Small intestine (tissue), 16 donors: ENCODE measurements around the gene OR4S2. TPM values are rescaled to one million over a fixed set of nuclear protein-coding genes. Genes with fewer than 3 reads are reported as not detected.

Experiments
- DNase-seq, 2 donors: peaks; one replicate each; pipeline versions ENCODE4 v3.0.0 to v3.0.0-alpha.2; 2013
- FAIRE-seq: peaks from 2 replicates; lab custom pipeline; 2012; peaks lifted over from hg19 to GRCh38; lab: Jason Lieb, UNC
- H3K27ac ChIP-seq, 3 donors: one replicate each; pipeline ENCODE4 v1.5.1; 2013; ENCODE audit warnings: low read length in 2 of 3, mild to moderate bottlenecking in 2 of 3, control low read depth in 1 of 3, inconsistent platforms in 1 of 3, low read depth in 1 of 3, moderate library complexity in 1 of 3
- H3K27me3 ChIP-seq, 3 donors: one replicate each; pipeline ENCODE4 v1.6.1; 2013; ENCODE audit warnings: low read length in 3 of 3, inconsistent platforms in 1 of 3; ENCODE audit not compliant: control insufficient read depth in 3 of 3, insufficient read depth in 3 of 3
- H3K36me3 ChIP-seq, 3 donors: one replicate each; pipeline ENCODE4 v1.6.1; 2013; ENCODE audit warnings: low read length in 3 of 3, inconsistent platforms in 1 of 3, low read depth in 1 of 3, mild to moderate bottlenecking in 1 of 3, moderate library complexity in 1 of 3; ENCODE audit not compliant: control insufficient read depth in 3 of 3, insufficient read depth in 2 of 3
- H3K4me1 ChIP-seq, 3 donors: one replicate each; pipeline ENCODE4 v1.6.1; 2013; ENCODE audit warnings: low read length in 2 of 3, inconsistent platforms in 1 of 3, low read depth in 1 of 3, mild to moderate bottlenecking in 1 of 3, moderate library complexity in 1 of 3; ENCODE audit not compliant: control insufficient read depth in 3 of 3, insufficient read depth in 2 of 3
- H3K4me3 ChIP-seq, 3 donors: one replicate each; pipeline ENCODE4 v1.5.1; 2013; ENCODE audit warnings: low read length in 3 of 3, control low read depth in 1 of 3, inconsistent platforms in 1 of 3, low read depth in 1 of 3, mild to moderate bottlenecking in 1 of 3, moderate library complexity in 1 of 3
- H3K9me3 ChIP-seq, 2 donors: one replicate each; pipeline ENCODE4 v1.6.1; 2013; ENCODE audit warnings: low read depth in 1 of 2, low read length in 1 of 2; ENCODE audit not compliant: control insufficient read depth in 2 of 2, insufficient read depth in 1 of 2
- WGBS, 3 donors: extraction: QIAGEN DNeasy Blood & Tissue Kit; methylation state at CpG; one replicate each; pipeline ENCODE4 v1.1.7; 2013; 5-methylcytosine and 5-hydroxymethylcytosine counted together
- long read RNA-seq, 10 donors: transcript quantifications; one replicate each; lab custom pipeline, GENCODE V29; 2026
- polyA plus RNA-seq, 4 donors: library from polyadenylated mRNA; stranded (reverse) in 3 of 4; unstranded in 1 of 4; fragments of 200-250 nt in 3 of 4; fragments of 120-200 nt in 1 of 4; gene quantifications; one replicate each; pipeline versions ENCODE4 v1.2.1 to v1.2.3, GENCODE V29; 2013
- donor health status: healthy with polysubstance abuse.
- donor health status: control.
- donor health status: control.
- donor health status: Bipolar disorder and iron deficiency.
- donor health status: healthy.

The OR4S2 gene, protein sequence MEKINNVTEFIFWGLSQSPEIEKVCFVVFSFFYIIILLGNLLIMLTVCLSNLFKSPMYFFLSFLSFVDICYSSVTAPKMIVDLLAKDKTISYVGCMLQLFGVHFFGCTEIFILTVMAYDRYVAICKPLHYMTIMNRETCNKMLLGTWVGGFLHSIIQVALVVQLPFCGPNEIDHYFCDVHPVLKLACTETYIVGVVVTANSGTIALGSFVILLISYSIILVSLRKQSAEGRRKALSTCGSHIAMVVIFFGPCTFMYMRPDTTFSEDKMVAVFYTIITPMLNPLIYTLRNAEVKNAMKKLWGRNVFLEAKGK
- not detected for polyA plus RNA-seq
- long read RNA-seq, donor 1, result 0 reads
- long read RNA-seq, donor 2, result 0 reads
- long read RNA-seq, donor 3, result 0 reads
- long read RNA-seq, donor 4, result 0 reads
- long read RNA-seq, donor 5, result 0 reads
- long read RNA-seq, donor 6, result 0 reads
- long read RNA-seq, donor 7, result 0 reads
- long read RNA-seq, donor 8, result 0 reads
- long read RNA-seq, donor 9, result 0 reads
- long read RNA-seq, donor 10, result 0 reads

DNA sequence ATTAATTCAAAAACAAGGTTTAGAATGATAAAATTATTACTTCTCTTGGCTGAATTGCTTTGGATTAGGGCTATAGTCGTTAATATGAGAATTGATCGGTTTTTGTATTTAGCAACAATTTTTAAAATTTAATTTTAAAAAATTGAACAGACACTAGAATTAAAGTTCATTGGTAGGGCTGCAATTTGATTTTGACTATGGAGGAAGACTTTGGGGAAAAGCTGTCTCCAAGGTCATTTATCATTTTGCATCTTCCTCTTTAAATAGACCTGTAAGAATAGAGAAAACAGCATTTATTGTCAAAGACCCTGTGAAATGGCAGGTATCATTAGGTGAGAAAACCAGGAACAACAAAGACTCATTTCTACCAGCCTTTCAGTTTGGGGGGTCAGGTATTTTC lies at the start of gene OR4S2:
Gene OR4S2, plus strand, starts transcription at position 301 of the 400 bp plus-strand sequence. CDS start 2,577 bp downstream, outside the sequence.
- Histone ChIP-seq H3K4me3 (no peak within 1 kb of the TSS), H3K36me3 (no peaks in the 10 kb centered on the region), H3K27me3 (no peaks in the 10 kb centered on the region), H3K4me1 (no peaks in the 10 kb centered on the region), H3K9me3 (no peaks in the 10 kb centered on the region), H3K27ac (no peak within 1 kb of the TSS)
- no peak for DNase-seq
- 73 to 77% (median 75%) methylated on average over 2 of the region's 2 CpGs for WGBS, 3 donors
- FAIRE-seq, result no peak

DNA sequence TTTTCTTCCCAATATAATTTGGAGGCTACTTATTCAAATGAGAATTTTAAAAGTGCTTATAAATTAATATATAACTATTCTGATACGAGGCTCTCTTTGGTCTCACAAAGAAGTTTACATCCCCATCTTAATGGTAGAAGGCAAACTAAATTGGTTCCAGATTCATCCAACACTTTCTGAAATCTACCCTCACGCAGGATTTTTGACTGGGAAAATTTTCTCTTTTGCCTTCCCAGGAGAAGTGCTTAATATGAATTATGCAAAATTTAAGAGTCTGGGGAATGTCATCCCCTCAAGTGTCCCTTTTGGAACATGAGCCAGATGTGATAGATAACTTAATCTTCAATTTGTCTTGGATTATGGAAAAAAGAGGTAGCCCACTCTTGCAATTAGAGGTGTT lies 40.6 kb upstream of the OR4S2 start, which contains the start of gene OR4C11:
Gene OR4C11, minus strand, starts transcription at position 101 of the 400 bp plus-strand sequence. CDS start 3,272 bp downstream, outside the sequence.
- Histone ChIP-seq H3K9me3 (peaks cover 0 to 2% of the 10 kb centered on the region in 2 donors), H3K4me3 (no peak within 1 kb of the TSS), H3K4me1 (no peaks in the 10 kb centered on the region), H3K27me3 (no peaks in the 10 kb centered on the region), H3K36me3 (no peaks in the 10 kb centered on the region), H3K27ac (no peak within 1 kb of the TSS)
- DNase-seq, result no peak
- FAIRE-seq, result no peak
- 35 to 54% (median 52%) methylated on average over 2 of the region's 2 CpGs for WGBS, 3 donors

DNA sequence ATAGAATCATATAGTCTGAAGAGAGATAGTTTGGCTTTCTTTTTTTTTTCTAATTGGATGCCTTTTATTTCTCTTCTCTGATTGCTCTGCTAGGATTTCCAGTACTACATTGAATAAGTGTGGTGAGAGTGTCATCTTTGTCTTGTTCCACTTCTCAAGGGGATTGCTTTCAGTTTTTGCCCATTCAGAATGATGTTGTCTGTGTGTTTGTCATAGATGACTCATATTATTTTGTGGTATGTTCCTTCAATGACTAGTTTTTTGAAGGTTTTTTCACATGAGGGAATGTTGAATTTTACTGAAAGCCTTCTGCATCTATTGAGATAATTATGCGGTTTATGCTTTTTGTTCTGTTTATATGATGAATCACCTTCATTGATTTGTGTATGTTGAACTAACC lies 23.6 kb upstream of the OR4S2 start:
- Histone ChIP-seq H3K36me3 (no peaks in the 10 kb centered on the region), H3K27ac (no peak overlapping the region), H3K27me3 (no peaks in the 10 kb centered on the region), H3K4me3 (no peak overlapping the region), H3K9me3 (peaks cover 0 to 7% of the 10 kb centered on the region in 2 donors), H3K4me1 (no peaks in the 10 kb centered on the region)
- DNase-seq (no peak), FAIRE-seq (no peak)
- WGBS, 3 donors, result 67 to 96% (median 87%) methylated on average over 1 of the region's 1 CpG

DNA sequence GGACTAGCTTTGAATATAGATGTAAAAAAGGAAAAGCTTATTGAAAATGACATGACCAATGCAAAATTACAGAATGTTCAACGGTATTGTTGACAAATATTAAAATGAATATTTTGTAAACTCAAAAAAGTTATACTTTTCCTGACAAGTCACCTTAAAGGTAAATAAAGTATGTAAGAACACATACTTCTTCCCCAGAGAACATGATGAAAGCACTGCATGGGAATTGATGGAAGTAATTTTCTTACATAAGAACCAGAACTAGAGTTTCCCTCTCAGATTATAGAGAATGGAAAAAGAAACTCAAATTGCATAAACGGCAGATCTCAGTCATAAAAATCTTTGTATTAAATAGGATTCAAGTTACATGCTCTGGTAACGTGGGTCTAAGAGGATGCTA lies 13.3 kb upstream of the OR4S2 start, which contains the start of gene OR4P4:
Gene OR4P4, plus strand, starts transcription at position 301 of the 400 bp plus-strand sequence.
- Histone ChIP-seq H3K4me3 (no peak within 1 kb of the TSS), H3K27ac (no peak within 1 kb of the TSS), H3K27me3 (no peaks in the 10 kb centered on the region), H3K4me1 (no peaks in the 10 kb centered on the region), H3K36me3 (no peaks in the 10 kb centered on the region), H3K9me3 (no peaks in the 10 kb centered on the region)
- no peak for FAIRE-seq
- WGBS, 3 donors, result 38 to 47% (median 42%) methylated on average over 3 of the region's 3 CpGs
- no peak for DNase-seq

DNA sequence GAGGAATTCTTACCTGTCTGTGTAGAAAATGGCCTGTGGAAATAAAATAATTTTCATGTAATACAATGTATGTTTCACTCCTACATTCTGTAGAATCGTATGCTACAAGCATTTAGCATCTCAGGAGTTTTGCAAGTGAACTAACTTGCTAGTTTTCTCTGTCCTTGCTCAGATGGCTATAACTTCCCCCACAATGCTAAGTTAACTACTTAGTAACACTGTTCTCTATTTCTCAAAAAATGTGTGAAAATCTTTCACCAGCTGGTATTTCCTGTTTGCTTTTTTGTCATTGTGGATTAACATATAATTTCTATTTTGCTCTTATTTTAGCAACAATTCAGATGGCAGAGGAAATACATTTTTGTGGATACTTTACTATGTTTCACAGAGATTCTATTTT lies 4.4 kb downstream of the OR4S2 start:
- no peaks in the 10 kb centered on the region for H3K27me3 ChIP-seq
- no peaks in the 10 kb centered on the region for H3K4me1 ChIP-seq
- no peaks in the 10 kb centered on the region for H3K36me3 ChIP-seq
- WGBS, 3 donors, result 65 to 73% (median 70%) methylated on average over 1 of the region's 1 CpG
- no peak for DNase-seq
- no peak for FAIRE-seq
- no peak overlapping the region for H3K27ac ChIP-seq
- H3K9me3 ChIP-seq, result peaks cover 0 to 3% of the 10 kb centered on the region in 2 donors
- H3K4me3 ChIP-seq, result no peak overlapping the region

DNA sequence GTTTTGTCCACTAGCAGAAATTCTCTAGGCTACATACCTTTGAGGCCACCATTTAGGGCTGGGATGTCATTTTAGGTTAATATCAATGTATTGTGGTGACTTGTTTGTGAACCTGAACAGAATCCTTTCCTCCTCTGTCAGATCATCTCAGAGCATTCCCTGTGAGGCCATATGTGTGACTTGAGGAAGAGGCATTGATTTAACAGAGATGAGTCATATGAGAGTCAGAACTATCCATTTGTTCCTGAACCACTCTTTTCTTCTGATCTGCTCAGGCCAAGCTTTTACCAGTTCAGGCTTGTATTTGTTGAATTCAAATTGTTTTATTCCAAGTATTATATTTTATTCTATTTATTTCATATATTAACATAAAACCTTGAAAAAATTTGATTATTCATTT lies 7.0 kb downstream of the OR4S2 start:
- no peak for DNase-seq
- no peaks in the 10 kb centered on the region for H3K27me3 ChIP-seq
- no peak overlapping the region for H3K4me3 ChIP-seq
- no peak for FAIRE-seq
- H3K4me1 ChIP-seq, result no peaks in the 10 kb centered on the region
- no peaks in the 10 kb centered on the region for H3K36me3 ChIP-seq
- peaks cover 0 to 3% of the 10 kb centered on the region in 2 donors for H3K9me3 ChIP-seq
- H3K27ac ChIP-seq, result no peak overlapping the region

DNA sequence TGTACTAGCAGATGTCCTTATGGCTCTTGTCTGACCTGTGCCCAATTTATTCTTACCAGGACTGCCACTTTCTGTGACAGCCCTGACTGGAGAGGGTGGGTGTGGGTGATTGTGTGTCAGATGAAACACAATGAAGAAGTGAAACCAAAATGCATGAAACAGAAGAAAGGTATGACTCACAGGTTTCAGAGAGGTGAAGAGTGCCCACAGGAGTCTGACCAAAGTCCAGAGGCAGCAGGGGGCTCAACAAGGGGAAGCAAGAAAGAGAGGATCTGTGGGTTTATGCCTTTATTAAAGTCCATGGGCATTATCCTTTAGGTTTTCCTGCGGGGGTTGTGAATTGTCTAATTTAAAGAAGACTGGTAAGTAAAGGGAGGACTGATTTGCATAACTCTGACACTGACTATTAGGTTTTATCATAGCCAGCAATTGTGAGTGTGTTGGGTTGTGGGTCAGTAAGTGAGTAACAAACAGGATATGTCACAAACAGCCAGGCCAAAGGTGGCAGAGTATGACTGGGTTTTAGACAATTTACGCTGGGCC lies 10.0 kb downstream of the OR4S2 start:
- H3K27ac ChIP-seq, result no peak overlapping the region
- no peaks in the 10 kb centered on the region for H3K36me3 ChIP-seq
- 86 to 93% (median 86%) methylated on average over 2 of the region's 2 CpGs for WGBS, 3 donors
- H3K4me1 ChIP-seq, result no peaks in the 10 kb centered on the region
- DNase-seq, result no peak
- H3K27me3 ChIP-seq, result no peaks in the 10 kb centered on the region
- no peak for FAIRE-seq
- peaks cover 0 to 6% of the 10 kb centered on the region in 2 donors for H3K9me3 ChIP-seq
- no peak overlapping the region for H3K4me3 ChIP-seq

DNA sequence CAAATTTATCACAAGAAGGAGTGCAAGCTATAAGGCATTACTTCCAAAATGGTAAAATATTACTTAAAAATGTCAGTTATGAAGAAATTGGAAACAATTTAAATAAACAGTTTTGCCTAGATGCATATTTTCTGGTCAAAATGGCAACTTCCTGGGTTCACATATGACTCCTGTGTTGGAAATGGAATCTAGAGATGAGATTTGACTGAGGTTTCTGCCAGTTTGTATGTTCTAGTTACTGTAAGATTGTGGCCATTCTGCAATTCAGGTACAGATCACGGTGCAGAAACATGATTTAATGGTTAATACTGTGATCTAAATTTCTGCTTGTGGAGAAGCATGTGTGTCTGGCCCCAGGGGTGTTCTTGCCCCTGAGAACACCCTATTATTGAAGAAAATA lies 10.5 kb downstream of the OR4S2 start:
- 28 to 36% (median 32%) methylated on average over 1 of the region's 1 CpG for WGBS, 3 donors
- H3K27me3 ChIP-seq, result no peaks in the 10 kb centered on the region
- no peak for FAIRE-seq
- DNase-seq, result no peak
- H3K4me3 ChIP-seq, result no peak overlapping the region
- H3K9me3 ChIP-seq, result peaks cover 0 to 5% of the 10 kb centered on the region in 2 donors
- no peaks in the 10 kb centered on the region for H3K4me1 ChIP-seq
- H3K27ac ChIP-seq, result no peak overlapping the region
- no peaks in the 10 kb centered on the region for H3K36me3 ChIP-seq
